VCaP (cell line): ENCODE results near the gene CINP.
"Not testable (repeated sequence)": the region's sequence is repeated elsewhere in the genome, so short reads cannot be mapped to it uniquely, and the experiment has no call there.

Source experiments
- H3K27ac ChIP-seq: fragments of 450-650 bp; 2 replicates; pipeline ENCODE4 v1.5.1; 2017
- CTCF ChIP-seq: fragments of 450-650 bp; conservative IDR thresholded peaks from 2 replicates; pipeline ENCODE4 v1.5.1; 2017; ENCODE audit warnings: mild to moderate bottlenecking, moderate library complexity

Gene CINP

GRCh38 chr14:102333390-102333789 lies 29.3 kb downstream of the CINP start:
- H3K27ac ChIP-seq: no peak overlapping the region
- TF ChIP-seq CTCF: no peak

- TF ChIP-seq CTCF: no peak
These were observed 31.9 kb downstream of the CINP start for GRCh38 chr14:102330806-102331205.

GRCh38 chr14:102329381-102329780 lies 33.3 kb downstream of the CINP start:
- not testable (repeated sequence) for H3K27ac ChIP-seq

More at GRCh38 chr14:102330806-102331205, 31.9 kb downstream of the CINP start:
- no peak overlapping the region for H3K27ac ChIP-seq

- H3K27ac ChIP-seq: no peak overlapping the region
- no peak for TF ChIP-seq CTCF
These were observed 36.1 kb downstream of the CINP start for GRCh38 chr14:102326583-102326982.

- TF ChIP-seq CTCF: no peak
- no peak overlapping the region for H3K27ac ChIP-seq
These were observed 36.8 kb downstream of the CINP start for GRCh38 chr14:102325791-102326345.

- H3K27ac ChIP-seq: no peak overlapping the region
- TF ChIP-seq CTCF: peak; percentile 81
These were observed 39.6 kb downstream of the CINP start for GRCh38 chr14:102323102-102323501.

GRCh38 chr14:102321456-102322422 lies 41.0 kb downstream of the CINP start:
- no peak overlapping the region for H3K27ac ChIP-seq
- no peak for TF ChIP-seq CTCF
